ENCODE results near the gene FLT4. TPM values are rescaled to one million over a fixed set of nuclear protein-coding genes. Genes with fewer than 3 reads are reported as not detected.

The FLT4 gene
- 0.10 to 0.31 TPM (median 0.29 TPM) in 3 replicates for total RNA-seq
- long read RNA-seq, result 0 reads

DNA sequence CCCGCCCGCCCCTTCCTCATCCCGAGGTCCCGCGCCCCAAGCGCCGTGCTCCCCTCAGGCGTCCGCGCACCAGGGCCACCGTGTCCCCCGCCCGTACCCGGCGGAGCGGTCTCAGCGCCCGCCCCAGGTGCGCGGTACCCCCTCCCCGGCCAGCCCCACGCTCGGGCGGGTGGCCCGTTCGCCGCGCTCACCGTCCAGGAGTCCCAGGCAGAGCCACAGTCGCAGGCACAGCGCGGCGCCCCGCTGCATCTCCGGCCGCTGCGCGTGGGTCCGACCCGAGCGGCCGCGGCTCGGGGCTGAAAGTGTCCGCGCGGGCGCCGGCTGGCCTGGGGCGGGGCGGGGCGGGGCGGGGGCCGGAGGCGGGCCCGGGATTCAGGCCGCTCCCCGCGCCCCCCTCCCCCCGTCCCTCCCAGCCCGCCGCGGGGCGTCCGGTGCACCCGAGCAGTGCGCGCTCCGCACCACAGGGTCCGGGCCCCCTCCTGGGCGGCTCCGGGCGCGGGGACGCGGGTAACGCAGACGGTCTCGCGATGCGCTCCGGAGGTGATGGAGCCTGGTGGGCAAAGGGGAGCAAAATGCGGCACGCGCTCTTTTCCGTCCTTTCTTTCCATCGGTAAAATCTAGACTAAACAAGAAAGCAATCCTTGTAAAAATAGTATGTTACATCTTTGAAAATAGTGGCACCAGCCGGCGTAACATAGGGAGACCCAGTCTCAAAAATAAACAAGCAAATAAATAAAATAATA is at the start of gene FLT4:
TSS of gene FLT4 (minus strand) at position 304 of the 743 bp plus-strand sequence. CDS start at position 249, 55 bp downstream.
- peak within 1 kb of the TSS; percentile 66 for H3K4me3 Mint-ChIP-seq (ENCODE audit: unreplicated experiment)
- peaks cover 58% of the 10 kb centered on the region for H3K27me3 Mint-ChIP-seq (ENCODE audit: low read depth)
- H3K9me3 Mint-ChIP-seq (ENCODE audit: low read depth), result no peaks in the 10 kb centered on the region
- peaks cover 14% of the 10 kb centered on the region for H3K4me1 Mint-ChIP-seq (ENCODE audit: low read depth)
- DNase-seq (ENCODE audit: low spot score), result no peak
- no peak within 1 kb of the TSS for H3K27ac Mint-ChIP-seq (ENCODE audit: unreplicated experiment)
- TF ChIP-seq, protein P1, sequence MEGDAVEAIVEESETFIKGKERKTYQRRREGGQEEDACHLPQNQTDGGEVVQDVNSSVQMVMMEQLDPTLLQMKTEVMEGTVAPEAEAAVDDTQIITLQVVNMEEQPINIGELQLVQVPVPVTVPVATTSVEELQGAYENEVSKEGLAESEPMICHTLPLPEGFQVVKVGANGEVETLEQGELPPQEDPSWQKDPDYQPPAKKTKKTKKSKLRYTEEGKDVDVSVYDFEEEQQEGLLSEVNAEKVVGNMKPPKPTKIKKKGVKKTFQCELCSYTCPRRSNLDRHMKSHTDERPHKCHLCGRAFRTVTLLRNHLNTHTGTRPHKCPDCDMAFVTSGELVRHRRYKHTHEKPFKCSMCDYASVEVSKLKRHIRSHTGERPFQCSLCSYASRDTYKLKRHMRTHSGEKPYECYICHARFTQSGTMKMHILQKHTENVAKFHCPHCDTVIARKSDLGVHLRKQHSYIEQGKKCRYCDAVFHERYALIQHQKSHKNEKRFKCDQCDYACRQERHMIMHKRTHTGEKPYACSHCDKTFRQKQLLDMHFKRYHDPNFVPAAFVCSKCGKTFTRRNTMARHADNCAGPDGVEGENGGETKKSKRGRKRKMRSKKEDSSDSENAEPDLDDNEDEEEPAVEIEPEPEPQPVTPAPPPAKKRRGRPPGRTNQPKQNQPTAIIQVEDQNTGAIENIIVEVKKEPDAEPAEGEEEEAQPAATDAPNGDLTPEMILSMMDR (IDR thresholded peaks at IDR 0.05), result no peak
- H3K36me3 Mint-ChIP-seq (ENCODE audit: low read depth), result peaks cover 2% of the 10 kb centered on the region

DNA sequence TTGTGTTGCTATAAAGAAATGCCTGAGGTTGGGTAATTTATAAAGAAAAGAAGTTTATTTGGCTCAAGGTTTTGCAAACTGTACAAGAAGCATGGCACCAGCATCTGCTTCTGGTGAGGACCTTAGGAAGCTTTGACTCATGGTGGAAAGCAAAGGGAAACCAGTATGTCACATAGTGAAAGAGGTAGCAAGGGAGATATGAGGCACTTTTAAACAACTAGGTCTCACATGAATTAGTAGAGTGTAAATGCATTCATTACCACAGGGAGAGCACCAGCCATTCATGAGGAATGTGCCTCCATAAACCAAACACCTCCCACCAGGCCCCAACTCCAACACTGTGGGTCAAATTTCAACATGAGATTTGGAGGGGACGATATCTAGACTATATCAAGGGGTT is 49.6 kb upstream of the FLT4 start:
- Mint-ChIP-seq H3K9me3 (ENCODE audit: low read depth) (peaks cover 25% of the 10 kb centered on the region), H3K27ac (ENCODE audit: unreplicated experiment) (no peak overlapping the region), H3K4me3 (ENCODE audit: unreplicated experiment) (no peak overlapping the region)

DNA sequence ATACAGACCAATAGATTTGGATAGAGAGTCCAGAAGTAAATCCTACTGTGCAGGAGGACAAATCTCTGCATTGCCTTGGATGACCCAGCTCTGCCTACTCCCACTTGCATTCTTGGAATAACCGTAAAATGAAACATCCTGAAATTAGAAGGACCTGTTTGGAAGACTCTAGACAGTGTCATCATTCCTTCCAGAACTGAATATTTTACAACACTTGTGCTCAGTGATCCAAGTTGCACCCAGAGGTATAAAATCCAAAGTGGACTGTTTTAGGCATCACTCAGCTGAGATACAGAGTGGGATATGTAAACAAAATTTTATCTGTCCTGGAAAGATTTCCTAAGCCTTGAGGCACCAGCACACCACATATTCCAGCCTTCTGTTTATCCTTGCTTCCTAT is 46.7 kb upstream of the FLT4 start:
- no peak overlapping the region for H3K27ac Mint-ChIP-seq (ENCODE audit: unreplicated experiment)
- H3K4me1 Mint-ChIP-seq (ENCODE audit: low read depth), result no peaks in the 10 kb centered on the region
- peaks cover 18% of the 10 kb centered on the region for H3K9me3 Mint-ChIP-seq (ENCODE audit: low read depth)
- no peak for DNase-seq (ENCODE audit: low spot score)
- no peaks in the 10 kb centered on the region for H3K36me3 Mint-ChIP-seq (ENCODE audit: low read depth)
- TF ChIP-seq, protein P1 (IDR thresholded peaks at IDR 0.05), result no peak
- no peak overlapping the region for H3K4me3 Mint-ChIP-seq (ENCODE audit: unreplicated experiment)
- H3K27me3 Mint-ChIP-seq (ENCODE audit: low read depth), result peaks cover 39% of the 10 kb centered on the region

More for the DNA sequence above, 49.6 kb upstream of the FLT4 start:
- TF ChIP-seq, protein P1 (IDR thresholded peaks at IDR 0.05), result no peak
- Mint-ChIP-seq H3K4me1 (ENCODE audit: low read depth) (no peaks in the 10 kb centered on the region), H3K27me3 (ENCODE audit: low read depth) (peaks cover 20% of the 10 kb centered on the region), H3K36me3 (ENCODE audit: low read depth) (no peaks in the 10 kb centered on the region)
- no peak for DNase-seq (ENCODE audit: low spot score)

DNA sequence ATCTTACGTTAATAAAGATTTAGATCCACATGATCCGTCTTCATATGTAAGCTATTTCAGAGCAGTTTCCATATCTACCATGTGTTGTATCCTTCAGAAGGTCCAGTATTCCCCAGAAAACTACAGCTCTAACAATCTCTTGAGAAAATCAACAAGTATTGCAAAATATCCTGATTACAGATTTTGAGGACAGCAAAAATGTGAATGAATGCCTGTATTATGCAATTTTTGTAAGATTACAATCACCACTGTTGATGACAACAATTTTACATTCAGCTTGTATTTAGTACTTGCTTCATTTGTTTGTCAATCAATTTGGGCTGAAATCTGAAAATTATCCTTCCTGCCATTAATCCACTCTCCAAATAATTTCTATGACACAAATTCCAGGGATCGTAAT is 43.0 kb upstream of the FLT4 start:
- no peak for DNase-seq (ENCODE audit: low spot score)
- Mint-ChIP-seq H3K27me3 (ENCODE audit: low read depth) (peaks cover 50% of the 10 kb centered on the region), H3K36me3 (ENCODE audit: low read depth) (no peaks in the 10 kb centered on the region), H3K4me3 (ENCODE audit: unreplicated experiment) (no peak overlapping the region), H3K9me3 (ENCODE audit: low read depth) (peaks cover 4% of the 10 kb centered on the region), H3K4me1 (ENCODE audit: low read depth) (no peaks in the 10 kb centered on the region), H3K27ac (ENCODE audit: unreplicated experiment) (no peak overlapping the region)
- TF ChIP-seq, protein P1 (IDR thresholded peaks at IDR 0.05), result no peak

DNA sequence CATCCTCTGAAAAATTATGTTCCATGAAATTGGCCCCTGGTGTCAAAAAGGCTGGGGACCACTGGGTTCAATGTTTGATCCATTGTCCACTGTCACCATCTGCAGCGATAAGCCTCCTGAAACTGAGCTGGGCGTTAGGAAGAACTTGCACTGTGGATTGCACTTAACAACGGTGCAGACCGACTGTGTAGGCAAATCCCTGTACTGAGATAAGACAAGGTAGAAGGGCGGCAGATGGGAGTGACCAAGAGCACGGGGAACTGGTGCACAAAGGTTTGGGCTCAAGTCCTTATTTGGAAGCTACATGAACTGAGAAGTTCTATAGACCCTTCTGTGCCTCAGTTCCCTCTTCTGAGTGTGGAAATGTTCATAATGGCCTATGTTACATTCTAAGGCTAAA is 41.6 kb upstream of the FLT4 start:
- no peak overlapping the region for H3K4me3 Mint-ChIP-seq (ENCODE audit: unreplicated experiment)
- TF ChIP-seq, protein P1 (IDR thresholded peaks at IDR 0.05), result no peak
- no peak for DNase-seq (ENCODE audit: low spot score)

More for the DNA sequence above, 41.6 kb upstream of the FLT4 start:
- Mint-ChIP-seq H3K36me3 (ENCODE audit: low read depth) (no peaks in the 10 kb centered on the region), H3K4me1 (ENCODE audit: low read depth) (no peaks in the 10 kb centered on the region), H3K27me3 (ENCODE audit: low read depth) (peaks cover 55% of the 10 kb centered on the region), H3K27ac (ENCODE audit: unreplicated experiment) (no peak overlapping the region), H3K9me3 (ENCODE audit: low read depth) (peaks cover 4% of the 10 kb centered on the region)
